GM18511 (cell line): ENCODE results near the gene FOXD4L3.
"Not testable (repeated sequence)": the region's sequence is repeated elsewhere in the genome, so short reads cannot be mapped to it uniquely, and the experiment has no call there.

ENCODE experiments used
- ATAC-seq: cut with Tn5 transposase; IDR thresholded peaks from one replicate; pipeline ENCODE4 v1.9.1; 2021; ENCODE audit warnings: mild to moderate bottlenecking, moderate library complexity; ENCODE audit not compliant: unreplicated experiment

The FOXD4L3 gene

DNA sequence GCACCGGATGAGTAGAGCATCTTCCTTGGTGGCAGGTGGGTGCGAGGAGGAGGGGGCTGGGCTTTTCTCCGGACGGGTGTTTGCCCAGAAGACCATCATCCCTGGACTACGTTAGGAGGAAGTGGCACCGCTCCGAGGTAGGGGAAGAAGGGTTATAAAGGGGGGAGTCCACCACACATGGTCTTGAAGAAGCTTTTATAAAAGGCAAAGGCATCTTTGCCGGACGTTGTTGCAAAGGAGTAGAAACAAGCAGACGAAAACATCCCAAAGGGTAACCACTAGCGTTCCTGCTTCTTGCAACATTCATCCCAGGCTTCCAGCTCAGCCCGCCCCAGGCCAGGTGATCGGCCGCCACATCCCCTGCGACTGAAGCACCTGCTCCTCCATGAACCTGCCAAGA, at the start of gene FOXD4L3:
Gene FOXD4L3 (plus strand): TSS at position 301 of the 400 bp plus-strand sequence. CDS start 85 bp downstream, at position 386.
- not testable (repeated sequence) for ATAC-seq

DNA sequence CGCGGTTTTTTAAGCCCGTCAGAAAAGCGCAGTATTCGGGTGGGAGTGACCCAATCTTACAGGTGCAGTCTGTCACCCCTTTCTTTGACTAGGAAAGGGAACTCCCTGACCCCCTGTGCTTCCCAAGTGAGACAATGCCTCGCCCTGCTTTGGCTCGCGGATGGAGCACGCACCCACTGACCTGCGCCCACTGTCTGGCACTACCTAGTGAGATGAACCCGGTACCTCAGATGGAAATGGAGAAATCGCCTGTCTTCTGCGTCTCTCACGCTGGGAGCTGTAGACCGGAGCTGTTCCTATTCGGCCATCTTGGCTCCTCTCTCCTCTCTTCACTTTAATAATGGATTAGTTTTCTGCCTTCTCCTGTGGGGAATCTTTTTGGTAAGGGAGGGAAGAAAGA, 21.6 kb upstream of the FOXD4L3 start:
- ATAC-seq = not testable (repeated sequence)

DNA sequence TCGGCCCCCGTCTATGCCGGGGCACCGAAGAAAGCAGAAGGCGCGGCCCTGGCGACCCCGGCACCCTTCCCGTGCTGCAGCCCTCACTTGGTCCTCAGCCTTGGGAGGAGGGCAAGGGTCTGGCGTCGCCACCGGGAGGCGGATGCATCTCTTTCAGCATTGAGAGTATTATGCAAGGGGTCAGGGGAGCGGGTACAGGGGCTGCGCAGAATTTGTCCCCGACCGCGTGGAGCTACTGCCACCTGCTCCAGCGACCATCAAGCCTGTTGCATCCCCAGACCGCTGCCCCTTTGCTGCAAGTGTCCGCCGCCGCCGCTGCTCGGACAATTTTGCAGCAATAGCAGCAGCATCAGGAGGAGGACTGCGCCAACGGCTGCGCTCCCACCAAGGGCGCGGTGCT, 1.1 kb downstream of the FOXD4L3 start:
- not testable (repeated sequence) for ATAC-seq

DNA sequence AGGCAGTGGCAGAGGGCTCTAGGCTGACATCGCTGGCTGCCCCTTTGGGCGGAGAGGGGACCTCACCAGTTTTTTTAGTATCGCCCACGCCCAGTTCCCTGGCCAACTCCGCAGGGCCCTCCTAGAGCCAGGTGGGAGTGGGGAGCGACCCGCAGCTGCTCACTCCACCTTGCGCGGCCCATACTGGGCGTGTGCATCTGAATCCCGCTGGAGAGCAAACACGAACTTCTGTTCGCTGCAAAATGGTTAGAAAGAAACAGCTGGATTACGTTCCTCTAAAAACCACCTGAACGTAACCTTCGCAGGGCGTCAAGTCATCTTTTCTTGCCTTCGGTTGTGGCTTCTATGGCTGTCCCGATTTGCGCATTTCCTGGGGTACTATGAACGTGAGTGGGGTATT, 1.5 kb downstream of the FOXD4L3 start:
- ATAC-seq = not testable (repeated sequence)

DNA sequence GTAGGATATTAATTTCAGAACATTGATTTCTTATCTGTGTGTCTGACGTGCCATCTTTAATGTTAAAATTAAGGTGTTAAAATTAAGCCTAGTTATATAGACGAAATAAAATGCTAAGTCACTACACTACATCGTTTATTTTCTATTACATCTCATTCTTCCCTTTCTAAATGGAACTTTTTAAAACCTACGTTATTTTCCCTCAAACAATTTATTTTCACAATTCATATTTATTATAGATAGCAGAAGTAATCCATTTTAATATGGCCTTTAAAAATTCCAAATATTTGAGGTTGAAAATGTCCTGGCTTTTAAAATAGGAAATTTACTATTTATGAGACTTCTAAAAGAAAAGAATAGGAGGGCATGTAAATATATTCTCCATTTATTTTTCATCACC, 2.1 kb downstream of the FOXD4L3 start:
- ATAC-seq = not testable (repeated sequence)

DNA sequence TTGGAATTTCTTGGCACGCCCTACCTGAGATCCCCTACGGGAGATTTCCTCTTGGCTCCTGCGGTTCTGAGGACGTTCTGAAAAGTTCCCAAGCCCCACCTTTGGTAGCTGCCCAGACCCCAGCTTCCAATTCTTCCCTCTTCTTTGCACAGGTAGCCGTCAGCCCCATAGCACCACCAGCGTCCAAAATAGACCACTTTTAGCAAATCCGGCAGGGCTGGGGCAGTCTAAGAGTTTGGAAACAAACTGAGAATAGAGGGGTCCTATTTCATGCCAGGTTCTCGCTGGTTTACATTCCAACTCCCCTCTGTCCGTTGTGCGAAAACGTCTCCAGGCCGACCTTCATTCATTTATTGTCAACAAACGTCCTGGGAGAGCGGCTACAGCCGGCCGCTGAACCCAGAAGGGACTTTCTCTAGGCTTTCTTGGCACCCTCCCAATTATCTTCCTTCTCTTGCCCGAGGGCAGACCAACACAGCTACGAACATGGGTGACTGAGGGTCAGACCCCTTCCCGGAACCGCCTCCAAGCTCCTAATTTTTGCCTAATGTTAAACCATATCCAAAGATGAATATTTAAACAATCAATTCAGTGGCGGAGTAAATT, 3.1 kb downstream of the FOXD4L3 start:
- ATAC-seq = not testable (repeated sequence)

DNA sequence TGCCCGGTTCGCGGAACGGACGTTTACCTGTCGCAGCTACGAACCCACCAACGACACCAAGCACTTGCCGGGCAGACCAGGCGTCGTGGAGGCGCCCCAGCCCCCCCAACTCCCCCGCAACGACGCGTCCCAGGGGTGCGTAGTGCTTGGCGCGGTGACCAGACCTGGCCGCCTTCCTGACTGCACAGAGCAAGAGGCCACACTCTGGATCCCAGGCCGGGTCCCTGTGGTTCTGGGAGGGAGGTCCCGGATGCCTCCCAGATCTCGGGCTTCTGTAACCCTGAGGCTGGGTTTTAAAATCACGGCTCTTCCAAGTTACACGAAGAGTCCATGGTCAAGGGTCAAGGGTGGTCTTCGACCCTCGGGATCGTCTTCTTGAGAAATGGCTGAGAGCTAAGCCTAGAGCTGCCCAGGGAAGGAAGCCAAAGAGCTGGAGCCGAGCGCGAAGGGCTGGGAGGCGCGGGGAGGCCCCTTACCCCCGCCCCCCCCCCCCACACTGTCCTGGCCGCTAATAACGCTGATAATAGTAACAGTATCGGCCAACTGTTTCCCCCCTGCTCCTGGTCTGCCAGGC, 3.8 kb downstream of the FOXD4L3 start:
- ATAC-seq = not testable (repeated sequence)

DNA sequence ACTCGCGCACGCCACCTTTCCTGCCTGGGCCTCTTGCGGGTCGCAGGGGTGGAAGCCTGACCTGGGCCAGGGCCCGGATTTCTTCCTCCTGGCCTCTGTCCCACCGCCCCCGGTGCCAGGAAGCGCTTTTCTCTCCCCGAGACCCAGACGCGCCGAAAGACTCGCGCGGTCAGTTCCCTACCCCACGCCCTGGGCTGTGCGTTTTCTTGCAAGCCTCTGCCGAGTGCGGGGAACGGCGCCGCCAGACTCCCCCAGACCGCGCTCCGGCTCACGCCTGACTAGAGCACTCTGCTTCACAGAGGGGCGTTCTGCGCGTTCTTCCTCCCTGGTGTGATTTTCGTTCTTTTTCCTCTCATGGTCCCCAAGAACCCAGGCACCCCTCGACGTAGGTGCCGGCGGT, 4.5 kb downstream of the FOXD4L3 start:
- not testable (repeated sequence) for ATAC-seq

DNA sequence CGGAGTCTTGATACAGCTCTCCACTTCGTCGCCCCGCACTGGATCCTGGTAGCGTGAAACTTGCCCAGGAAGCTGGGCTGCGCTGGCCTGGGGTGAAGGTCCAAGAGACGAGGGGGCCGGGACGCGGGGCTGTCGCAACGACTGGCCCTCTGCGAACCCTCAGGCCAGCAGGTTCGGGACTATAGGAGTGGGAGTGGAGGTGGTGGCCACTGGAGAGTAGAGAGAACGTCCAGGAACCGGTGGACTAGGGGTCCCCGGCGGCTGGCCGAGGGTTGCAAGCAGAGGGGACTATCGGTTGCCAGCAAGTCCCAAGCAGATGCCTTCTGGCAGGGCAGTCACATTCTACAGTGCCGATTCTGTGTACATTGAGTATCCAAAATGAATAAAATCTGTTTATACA, 5.0 kb downstream of the FOXD4L3 start:
- ATAC-seq = not testable (repeated sequence)

DNA sequence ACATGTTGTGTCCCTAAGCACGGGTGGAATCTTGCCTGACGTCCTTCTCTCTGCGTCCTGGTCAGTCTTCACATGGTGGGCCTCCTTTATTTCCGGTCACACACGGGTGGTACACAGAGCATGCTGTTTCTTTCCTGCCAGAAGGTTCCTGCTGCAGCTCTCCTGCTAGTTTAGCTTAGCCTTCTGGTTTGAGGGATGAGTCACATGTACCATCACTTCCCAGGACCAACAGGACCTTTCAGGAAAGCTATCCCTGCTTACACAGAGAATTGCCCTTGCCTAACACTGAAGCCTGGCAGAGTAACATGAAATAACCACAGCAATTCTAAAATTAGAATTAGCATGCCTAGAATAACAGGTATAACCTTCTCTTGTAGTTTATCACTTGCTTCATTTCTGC, 8.5 kb downstream of the FOXD4L3 start:
- not testable (repeated sequence) for ATAC-seq

DNA sequence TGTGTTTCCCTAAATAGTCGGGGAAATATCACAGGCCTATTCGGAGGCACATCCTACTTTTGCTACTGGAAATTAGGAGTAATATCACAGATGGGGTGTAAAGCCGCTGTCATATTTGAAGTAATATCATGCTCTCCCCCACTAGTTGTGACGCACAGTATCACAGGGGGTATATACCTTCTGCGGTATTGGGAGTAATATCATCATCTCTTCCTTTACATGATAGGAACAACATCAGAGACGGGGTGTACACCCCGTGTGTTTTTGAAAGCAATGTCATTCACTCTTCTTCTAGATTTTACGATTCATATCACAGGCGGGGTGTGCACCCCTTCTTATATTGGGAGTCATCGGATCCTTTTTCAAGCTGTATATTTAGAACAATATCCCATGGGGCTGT, 15.5 kb downstream of the FOXD4L3 start:
- not testable (repeated sequence) for ATAC-seq

DNA sequence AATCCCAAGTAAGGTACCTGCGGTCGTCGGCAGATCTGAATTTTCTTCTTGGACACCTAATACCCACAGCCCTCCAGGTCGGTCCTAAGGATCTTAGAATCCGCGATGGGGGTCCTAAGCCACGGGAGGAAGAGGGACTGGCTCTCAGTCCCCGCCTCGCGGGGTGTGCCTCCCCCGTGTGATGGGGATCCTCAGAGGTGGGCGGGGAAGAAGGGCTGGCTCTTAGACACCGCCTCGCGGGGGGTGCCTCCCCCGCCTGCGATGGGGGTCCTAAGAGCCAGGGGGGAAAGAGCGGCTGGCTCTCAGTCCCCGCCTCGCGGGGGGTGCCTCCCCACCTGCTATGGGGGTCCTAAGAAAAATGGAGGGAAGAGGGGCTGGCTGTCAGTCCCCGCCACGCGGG, 21.1 kb downstream of the FOXD4L3 start:
- ATAC-seq = not testable (repeated sequence)

DNA sequence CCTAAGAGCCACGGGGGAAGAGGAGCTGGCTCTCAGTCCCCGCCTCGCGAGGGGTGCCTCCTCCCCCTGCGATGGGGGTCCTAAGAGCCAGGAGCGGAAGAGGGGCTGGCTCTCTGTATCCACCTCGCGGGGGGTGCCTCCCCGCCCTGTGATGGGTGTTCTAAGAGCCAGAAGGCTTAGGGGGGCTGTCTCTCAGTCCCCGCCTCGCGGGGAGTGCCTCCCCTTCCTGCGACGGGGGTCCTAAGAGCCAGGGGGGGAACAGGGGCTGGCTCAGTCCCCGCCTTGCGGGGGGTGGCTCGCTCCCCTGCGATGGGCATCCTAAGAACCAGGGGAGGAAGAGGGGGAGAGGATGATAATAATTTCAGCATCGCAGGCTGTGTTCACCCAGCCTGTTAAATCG, 21.9 kb downstream of the FOXD4L3 start:
- ATAC-seq = not testable (repeated sequence)

DNA sequence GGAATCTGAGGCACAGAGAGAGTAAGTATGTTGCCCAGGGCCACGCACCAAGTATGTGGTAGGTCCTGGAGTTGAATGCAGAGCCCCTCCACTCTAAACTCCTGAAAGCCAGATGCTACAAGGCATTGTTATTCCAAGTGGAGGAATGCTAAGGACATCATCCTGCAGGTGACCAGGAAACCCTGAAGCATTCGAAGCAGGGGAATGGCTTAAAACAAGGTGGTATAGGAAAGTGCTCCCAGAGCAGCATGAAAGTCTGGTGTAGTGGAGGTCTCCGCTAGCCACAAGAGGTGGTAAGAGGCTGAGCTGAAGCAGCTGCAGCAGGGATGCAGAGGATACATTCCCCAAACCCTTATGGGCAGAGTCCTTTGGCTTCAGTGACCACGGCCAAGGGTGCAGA, 26.4 kb downstream of the FOXD4L3 start:
- ATAC-seq = not testable (repeated sequence)

DNA sequence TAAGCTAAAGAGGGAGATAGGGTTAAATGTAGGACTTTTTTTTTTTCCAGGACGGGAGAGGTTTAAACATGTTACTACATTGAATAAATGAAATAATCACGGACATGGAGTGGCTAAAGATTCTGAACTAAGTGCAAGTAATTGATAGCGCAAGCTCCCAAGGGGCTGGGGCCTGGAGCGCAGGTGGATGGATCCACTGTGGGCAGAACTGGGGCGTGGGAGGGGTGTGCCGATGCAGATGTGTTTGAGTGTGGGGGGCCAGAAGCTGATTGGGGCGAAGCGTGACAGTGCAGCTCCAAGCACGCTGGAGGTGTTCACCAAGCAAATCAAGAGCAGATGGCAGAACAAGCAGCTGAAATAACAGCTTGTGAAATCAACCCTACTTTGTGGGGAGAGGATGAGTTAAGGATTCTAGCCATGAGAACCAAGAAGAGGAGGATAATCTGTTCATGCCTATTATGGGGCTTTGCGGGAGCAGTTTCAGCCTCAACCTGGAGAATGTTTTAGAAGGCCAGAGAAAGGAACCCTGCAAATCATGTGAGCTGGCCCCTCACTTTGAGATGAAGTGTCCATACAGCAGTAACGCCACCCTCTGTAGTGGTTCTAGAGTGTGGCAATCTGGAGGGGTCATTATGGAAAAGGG, 28.0 kb downstream of the FOXD4L3 start:
- not testable (repeated sequence) for ATAC-seq

DNA sequence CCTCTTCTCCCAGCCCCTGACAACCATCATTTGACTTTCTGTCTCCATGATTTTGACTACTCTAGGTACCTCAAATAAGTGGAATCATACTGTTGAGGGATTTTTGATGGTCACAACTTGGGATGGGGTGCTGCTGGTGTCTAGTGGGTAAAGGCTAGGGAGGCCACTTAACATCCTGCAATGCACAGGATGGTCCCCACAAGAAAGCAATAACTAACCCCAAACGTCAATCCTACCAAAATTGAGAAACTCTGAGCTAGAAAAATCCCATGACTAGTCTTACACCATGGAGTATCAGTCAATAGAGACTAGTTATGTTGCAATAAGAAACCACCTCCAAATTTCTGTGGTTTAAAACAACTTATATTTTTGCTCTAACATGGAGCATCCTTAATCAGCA, 29.5 kb downstream of the FOXD4L3 start:
- not testable (repeated sequence) for ATAC-seq

DNA sequence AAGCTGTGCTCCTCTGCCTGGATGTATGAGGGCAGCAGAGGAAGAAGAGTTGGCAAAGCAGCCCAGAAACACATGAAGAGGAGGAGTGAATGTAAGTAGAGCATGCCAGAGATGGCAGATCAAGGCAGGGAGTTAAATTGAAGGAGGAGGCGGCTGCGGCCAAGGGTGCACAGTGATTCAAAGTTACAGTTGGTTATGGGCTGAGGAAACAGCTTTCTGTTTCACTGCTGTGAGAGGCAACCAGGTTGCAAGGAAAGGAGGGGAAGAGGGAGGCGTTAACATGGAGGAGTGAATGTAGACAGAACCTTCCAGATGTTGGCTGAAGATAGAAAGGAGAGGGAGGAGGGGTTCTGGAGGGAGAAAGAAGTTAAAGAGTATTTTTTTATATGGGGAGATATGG, 33.3 kb downstream of the FOXD4L3 start:
- not testable (repeated sequence) for ATAC-seq

DNA sequence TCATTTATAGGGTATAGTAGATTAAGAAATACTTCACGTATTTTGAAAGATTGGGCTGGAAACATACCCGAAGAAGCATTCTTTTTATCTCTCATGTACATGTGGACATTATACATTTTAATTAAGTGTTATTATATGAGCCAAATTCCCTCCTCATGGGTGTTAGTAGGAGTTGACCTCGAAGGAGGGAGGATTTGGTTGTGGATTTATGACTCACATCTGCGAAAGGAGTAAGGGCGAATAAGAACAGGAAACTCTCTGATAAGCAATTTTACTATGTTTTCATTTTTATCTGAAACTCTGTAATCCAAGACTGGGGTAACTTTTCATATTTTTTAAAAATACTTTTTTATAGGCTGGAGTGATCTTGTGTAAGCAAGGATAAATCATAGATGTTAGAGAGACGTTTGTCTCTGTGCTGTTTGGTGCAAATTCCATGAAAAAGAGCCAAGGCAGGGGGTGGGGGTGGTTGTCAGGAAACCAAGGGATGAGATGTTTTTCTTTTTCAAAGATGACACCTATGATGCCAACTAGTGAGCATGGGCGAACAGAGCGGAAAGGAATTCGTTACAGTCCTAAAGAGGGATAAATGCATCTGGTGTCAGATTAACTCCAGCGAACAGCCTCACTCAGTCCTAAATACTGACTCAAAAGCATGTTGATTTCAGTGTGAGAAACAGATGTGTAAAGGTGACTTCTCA, 34.1 kb downstream of the FOXD4L3 start:
- ATAC-seq = not testable (repeated sequence)

DNA sequence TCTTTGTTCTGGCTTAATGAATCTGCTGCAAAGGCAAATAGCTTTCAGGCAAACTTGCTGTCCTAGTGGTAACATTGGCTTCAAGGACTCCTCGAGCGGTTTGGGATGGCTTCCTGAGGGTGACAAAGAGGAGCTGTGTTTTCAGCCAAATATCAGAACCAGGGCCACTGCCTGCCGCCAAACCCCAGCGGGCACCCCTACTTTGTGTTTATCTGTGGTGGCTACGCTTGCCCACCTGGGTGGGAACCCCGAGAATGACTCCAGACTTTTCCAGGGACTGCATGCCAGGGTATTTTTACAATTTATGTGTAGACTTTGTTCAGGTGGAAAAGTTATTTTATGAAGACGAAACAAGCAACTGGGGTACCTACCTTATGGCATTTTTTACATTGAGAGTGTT, 35.3 kb downstream of the FOXD4L3 start:
- not testable (repeated sequence) for ATAC-seq

DNA sequence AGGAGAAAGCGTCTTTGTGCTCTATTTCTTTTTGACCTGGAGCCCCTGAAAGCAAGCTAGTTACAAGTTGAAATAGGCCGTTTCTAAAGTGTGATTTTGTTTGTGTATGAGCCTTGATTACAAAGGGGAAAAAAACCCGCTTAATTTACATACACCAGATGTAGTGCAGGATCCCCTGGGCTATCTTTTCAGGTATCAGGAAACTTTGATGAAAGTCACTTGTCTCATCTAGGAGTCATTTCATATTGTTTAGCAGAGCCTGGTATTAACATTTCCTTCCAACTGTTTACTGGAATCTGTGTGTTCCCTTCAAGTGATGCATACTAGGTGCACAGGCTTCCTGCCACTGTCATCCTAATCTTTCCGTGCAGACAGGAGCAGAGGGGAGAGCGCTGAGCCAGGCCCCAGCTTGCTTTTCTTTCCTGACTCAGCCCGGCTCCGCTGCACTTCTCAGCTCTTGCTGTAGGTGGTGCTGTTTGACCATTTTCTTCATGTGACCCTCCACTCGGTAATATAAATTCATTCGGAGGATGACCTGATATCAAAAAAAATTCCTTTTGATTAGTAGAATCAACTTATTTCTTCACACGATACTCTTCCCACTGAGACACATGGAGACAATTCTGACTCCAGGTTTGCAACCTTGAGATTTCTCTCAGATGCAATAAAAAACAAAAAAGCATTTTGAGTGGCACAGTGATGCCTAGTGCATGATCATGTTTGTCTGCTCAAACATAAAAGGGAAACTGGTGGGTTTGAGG, 39.8 kb downstream of the FOXD4L3 start:
- peak; percentile 90 for ATAC-seq

DNA sequence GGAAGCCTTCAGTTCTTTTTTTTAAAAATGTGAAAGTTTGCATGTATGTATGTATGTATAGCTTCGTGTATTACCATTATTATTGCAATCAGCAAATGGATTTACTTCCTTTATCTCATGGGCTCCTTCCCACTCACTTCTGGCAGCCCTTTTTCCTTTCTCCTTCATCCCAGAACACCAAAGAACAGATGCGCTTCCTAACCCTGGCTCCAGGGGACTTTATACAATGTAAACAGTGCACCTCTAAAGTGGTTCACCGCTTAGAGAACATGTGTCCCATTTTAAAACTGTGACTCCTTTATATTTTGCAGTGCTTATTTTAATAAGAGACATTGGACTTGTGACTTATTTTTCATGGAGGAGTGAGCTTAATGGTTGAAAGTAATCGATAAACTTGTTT, 40.6 kb downstream of the FOXD4L3 start:
- ATAC-seq = not testable (repeated sequence)
